GM21786 (cell line): ENCODE results near the gene SPACDR.
A peak's percentile ranks its signal among the peaks of the same experiment; 100 is the strongest.

Source experiments
- ATAC-seq: cut with Tn5 transposase; IDR thresholded peaks from one replicate; pipeline ENCODE4 v1.9.1; 2021; ENCODE audit not compliant: unreplicated experiment

Gene SPACDR

DNA sequence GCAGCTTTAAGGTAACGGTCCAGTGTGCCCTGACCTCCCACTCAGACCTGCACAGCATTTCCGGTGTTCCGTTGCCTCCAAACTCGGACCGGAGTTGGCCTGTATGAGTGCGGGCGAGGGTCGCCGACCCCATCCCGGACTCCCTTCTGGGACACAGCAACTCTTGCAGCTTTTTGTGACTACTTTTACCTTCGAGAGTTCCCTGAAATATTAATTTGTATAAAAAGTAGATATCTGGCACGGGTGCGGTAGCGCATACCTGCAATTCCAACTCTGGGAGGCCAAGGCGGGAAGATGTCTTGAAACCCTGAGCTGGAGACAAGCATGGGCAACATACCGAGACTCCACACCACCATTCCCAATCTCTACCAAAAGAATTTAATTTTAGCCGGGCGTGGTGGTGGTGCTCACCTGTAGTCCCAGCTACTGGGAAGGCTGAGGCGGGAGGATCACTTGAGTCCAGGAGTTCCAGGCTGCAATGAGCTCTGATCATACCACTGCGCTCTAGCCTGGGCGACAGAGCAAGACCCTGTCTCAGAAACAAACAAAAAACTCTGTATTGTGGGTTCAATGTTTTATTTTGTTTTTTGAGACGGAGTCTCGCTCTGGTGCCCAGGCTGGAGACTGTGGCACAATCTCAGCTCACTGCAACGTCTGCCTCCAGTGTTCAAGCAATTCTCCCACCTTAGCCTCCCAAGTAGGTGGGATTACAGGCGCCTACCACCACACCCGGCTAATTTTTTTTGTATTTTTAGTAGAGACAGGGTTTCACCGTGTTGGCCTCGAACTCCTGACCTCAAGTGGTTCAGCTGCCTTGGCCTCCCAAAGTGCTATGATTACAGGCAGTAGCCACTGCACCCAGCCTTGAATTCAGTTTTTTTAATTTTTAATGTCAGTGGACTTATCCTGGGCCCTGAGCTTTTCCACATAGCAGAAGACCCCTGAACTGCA lies 26.6 kb downstream of the SPACDR start:
- ATAC-seq: no peak

DNA sequence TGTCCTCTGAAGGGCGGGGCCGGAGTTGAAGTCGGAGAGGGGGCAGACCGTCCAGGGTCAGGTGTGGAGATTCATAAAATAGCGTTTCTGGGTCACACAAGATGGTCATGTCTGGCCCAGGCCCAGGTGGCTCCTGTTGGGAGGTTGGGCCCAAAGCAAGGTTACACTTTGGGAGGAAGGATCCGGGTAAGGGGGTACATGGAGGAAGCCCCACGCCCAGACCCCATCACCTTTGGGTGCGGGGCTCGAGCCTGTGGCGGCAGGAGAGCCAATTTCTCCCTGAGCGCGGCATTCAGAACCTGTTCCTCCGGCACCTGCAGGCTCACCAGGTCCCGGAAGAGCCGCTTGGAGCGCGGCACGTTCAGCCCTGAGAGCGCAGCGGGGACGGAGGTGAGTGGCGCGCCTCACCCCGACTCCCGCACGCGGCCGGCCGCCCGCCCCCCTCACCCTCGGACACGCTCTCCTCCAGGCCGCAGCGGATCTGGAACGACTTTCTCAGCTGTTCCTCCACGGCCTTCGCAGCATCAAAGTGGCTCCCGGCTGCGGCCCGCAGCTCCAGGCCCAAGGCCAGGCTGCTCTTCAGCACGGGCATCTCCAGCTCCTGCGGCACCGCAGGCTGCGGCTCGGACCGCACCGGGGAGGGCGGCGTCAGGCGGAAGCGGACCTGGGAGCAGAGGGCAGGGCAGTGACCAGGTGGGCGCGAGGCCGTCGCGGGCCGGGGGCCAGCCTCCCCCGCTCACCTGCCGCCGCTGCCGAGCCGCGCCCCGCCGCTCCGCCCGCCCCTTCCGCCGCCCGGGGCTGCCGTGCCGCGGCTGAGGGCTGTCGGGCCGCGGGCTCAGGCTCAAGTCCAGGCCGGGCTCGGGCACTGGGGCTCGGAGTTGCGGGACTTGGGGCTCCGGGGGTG lies 28.4 kb downstream of the SPACDR start:
- peak; percentile 25 for ATAC-seq

DNA sequence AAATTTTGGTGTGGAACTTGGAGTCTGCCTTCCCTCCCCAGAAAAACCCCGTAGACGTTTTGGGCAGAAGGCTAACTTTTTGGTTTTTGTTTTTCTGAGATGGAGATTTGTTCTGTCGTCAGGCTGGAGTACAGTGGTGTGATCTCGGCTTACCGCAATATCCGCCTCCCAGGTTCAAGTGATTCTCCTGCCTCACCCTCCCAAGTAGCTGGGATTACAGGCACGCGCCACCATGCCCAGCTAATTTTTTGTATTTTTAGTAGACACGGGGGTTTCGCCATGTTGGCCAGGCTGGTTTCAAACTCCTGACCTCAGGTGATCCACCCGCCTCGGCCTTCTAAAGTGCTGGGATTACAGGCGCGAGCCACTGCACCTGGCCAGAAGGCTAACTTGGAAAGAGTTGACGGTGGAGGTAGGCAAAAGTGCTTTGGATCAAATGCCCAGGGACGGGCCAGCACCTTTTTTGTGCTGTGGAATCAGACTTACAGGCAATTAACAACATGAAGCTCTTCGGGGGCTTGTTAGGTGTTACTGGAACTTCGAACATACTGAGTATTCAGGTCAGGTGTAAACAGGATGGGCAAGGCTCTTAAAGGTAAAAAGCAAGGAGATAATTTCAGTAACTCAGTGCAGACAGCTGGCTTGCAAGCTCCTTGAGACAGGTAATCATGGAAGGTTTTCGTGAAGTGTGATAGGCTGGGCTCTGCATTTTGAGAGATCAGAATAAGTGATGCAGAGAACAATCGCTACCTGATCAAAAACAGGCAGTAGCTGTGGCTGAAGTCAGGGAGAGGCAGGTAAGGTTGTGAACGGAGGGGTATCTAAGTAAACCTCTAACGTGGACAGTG lies 29.5 kb downstream of the SPACDR start:
- ATAC-seq: no peak

DNA sequence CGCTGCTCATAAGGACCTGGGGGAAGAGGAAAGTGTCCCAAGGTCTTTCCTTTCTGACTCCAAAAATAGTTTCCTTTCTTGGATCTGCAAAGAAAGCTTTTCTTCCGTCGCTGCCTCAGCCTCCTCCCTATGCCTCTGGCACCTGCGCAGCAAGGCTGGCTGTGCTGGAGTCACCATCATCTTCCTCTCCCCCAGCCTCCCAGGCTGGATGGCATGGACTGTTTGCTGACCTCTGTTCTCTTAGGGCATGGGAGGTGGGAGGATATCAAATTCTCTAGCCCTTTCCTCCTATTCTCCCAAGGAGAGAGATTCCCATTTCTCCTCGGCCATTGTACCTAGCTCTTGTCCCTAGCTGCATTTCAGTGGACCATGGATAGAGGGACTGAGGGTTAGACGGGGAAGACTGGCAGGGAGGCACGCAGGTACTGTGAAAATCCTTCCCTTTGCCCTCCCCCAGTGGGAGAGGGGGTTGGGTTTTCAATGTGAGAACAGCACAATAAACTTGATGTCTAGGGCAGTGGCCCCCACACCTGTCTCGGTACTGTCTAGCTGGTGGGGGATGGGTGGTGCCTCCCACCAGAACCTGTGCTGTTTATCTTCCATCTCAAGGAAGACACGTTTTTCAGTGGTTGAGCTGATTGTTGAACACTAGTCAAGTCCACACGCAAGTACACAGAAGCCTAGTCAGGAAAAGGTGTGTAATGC lies 30.3 kb downstream of the SPACDR start:
- no peak for ATAC-seq

DNA sequence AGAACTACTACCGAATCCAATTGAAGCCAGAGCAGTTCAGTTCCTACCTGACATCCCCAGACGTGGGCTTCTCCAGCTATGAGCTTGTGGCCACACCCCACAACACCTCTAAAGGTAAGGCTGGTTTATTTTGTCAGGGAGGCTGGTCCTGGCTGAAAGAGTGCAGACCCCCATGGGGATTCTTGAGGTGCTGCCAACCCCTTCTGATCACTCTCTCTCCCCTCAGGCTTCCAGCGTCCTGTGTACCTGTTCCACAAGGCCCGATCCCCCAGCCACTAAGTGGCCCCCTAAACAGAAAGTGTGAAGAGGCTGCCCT lies 30.8 kb downstream of the SPACDR start:
- no peak for ATAC-seq

DNA sequence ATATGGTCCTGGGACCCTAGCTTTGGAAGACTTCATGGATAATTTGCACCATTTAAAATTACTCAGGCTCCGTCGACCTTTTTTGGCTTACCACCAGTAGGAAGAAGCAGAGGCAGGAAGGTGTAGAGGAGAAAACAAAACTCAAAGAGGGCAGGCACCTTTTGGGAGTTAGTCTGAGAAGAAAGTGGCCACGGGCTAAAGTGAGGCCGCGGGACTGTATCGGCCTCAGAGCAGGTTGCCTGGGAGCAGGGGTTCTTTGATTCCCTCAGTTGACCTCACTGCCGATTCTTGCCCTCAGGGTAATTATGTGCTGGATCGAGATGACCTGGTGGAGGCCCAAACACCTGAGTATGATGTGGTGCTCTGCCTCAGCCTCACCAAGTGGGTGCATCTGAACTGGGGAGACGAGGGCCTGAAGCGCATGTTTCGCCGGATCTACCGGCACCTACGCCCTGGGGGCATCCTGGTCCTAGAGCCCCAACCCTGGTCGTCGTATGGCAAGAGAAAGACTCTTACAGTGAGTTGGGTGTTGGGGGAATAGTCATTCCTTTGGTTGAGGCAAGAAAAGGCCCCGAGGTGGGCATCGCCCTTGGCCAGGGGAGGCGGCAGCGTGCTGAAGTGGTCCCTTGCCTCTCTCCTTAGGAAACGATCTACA lies 31.3 kb downstream of the SPACDR start:
- ATAC-seq: no peak

DNA sequence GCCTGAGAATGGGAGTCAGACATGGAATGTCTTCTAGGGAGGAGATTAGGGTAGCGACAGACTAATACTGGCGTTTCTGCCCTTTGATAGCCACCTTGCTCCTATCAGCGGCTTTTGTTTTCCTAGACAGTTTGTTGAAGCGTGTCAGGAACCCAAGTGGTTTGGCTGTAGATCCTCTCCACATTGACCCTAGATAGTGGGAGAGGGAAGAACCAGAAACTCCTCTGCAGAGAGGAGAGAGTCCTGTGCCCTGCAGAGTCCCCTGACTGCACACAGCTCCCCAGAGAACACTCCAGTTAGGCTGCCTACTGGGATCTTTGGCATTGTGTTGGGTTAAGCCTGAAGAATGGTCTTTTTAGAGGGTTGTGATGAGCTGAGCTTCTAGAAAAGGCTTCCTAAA lies 32.0 kb downstream of the SPACDR start:
- no peak for ATAC-seq

DNA sequence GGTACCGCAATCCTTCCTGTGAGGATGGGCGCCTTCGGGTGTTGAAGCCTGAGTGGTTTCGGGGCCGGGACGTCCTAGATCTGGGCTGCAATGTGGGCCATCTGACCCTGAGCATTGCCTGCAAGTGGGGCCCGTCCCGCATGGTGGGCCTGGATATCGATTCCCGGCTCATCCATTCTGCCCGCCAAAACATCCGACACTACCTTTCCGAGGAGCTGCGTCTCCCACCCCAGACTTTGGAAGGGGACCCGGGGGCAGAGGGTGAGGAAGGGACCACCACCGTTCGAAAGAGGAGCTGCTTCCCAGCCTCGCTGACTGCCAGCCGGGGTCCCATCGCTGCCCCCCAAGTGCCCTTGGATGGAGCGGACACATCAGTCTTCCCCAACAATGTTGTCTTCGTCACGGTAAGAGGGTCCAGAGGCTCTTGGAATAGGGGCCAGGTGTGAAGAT lies 32.7 kb downstream of the SPACDR start:
- ATAC-seq: no peak

DNA sequence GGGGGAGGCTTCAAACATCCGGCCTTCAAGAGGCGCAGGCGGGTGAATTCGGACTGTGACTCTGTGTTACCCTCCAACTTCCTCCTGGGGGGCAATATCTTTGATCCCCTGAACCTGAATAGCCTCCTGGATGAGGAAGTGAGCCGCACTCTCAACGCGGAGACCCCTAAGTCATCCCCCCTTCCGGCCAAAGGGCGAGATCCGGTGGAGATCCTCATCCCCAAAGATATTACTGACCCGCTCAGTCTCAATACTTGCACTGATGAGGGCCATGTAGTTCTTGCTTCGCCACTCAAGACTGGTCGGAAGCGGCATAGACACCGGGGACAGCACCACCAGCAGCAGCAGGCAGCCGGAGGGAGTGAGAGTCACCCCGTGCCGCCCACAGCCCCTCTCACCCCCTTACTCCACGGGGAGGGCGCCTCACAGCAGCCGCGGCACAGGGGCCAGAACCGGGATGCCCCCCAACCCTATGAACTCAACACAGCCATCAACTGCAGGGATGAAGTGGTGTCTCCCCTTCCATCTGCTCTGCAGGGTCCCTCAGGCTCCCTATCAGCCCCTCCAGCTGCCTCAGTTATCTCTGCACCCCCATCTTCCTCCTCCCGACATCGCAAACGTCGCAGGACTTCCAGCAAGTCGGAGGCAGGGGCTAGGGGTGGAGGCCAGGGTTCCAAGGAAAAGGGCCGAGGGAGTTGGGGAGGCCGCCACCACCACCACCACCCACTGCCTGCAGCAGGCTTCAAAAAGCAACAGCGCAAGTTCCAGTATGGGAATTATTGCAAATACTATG lies 33.4 kb downstream of the SPACDR start:
- no peak for ATAC-seq

DNA sequence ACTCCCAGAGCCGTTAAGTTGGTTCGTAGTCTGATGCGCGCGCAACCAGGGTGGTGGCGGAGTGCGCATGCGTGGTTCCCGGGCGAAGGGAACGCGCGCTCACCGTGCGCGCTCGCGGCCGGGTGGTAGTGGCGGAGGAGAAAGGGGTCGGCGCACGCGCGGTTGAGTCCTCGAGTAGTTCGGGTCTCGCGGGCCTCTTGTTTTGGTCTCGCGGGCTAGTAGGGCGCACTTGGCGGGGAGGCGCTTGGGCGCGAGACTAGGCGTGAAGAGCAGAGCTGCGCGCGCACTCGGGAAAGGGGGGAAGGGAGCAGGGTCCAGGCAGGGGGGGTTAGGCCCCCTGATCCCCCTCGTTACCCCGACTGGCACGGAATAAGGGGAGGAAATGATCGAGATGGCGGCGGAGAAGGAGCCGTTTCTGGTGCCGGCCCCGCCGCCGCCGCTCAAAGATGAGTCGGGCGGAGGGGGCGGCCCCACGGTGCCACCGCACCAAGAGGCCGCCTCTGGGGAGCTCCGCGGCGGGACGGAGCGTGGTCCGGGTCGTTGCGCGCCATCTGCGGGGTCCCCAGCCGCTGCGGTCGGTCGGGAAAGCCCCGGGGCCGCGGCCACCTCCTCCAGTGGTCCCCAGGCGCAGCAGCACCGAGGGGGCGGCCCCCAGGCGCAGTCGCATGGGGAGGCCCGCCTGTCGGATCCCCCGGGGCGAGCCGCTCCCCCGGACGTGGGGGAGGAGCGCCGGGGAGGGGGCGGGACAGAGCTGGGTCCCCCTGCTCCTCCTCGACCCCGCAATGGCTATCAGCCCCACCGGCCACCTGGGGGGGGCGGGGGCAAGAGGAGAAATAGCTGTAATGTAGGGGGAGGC lies 34.2 kb downstream of the SPACDR start, which contains the start of gene MEPCE:
Gene MEPCE (plus strand): TSS at position 195 of the 856 bp plus-strand sequence. CDS start 188 bp downstream, at position 383.
- ATAC-seq: peak; percentile 33

DNA sequence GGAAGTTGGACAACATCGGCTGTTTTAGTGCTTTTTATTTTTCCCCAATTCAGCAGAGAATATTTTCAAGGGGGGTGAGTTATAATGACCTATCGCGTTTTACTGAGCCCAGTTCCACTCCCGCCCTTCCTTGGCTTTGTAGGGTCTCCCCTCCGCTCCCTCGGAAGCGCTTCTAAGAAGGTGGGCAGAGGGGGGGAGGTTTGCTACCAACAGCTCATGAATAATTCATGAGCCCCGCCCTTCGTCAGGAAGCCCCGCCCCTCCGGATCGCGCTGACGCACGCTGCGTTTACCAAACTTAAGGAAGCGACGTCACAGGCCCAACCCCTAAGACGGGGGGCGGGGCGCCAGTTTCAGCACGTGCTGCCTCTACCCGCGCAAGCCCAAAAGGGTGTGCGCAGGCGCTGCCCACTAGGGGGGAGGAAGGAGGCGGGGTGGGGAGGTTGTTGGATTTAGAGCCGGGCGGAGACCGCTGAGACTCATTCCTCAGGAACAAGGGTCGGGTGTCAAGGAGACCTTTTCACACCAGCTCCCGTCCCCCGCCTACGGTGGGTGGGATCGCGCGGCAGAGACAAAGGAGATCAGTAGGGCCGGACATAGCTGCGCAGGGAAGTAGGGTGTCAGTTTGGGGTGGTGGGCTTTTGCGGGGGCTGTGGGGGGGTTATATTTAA lies 35.0 kb downstream of the SPACDR start:
- peak; percentile 35 for ATAC-seq

DNA sequence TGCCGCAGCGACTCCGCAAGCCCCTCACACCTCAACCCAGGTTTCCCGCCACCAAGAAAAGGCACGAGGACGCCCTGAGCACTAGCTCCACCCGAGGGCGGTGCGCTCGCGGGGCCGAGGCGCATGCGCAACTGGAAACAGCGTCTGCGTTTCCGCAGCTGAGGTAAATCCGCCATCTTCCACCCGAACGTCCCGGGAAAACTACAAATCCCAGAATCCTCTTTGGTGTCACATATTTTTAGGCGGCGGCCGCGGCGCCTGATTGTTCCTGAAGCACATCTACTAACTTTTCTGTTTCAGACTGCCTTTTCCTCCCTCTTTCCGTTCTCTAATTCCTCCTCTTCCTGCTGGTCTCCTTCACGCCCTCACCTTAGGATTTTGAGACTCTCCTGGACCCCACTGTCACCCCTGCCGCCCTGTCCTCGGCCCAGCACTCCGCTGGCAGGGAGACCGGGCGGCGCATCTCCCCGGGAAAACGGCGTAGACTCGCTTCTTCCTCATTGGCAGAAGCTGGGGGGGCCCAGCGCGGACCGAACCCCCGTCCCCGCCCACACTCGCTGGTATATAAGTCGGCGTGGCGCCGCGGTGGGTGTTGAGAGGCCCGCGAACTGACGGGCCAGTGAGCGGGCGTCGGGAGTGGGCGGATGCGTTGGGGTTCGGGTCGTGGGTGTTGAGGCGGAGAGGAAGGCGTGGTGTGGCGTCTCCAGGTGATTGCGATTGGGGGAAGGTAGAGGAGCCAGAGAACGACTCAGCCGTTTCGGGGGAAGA lies 35.7 kb downstream of the SPACDR start, which contains the start of gene ZCWPW1:
Gene ZCWPW1 (minus strand): TSS at position 505 of the 768 bp plus-strand sequence. CDS start 8,054 bp downstream, outside the sequence.
- ATAC-seq: peak; percentile 34

DNA sequence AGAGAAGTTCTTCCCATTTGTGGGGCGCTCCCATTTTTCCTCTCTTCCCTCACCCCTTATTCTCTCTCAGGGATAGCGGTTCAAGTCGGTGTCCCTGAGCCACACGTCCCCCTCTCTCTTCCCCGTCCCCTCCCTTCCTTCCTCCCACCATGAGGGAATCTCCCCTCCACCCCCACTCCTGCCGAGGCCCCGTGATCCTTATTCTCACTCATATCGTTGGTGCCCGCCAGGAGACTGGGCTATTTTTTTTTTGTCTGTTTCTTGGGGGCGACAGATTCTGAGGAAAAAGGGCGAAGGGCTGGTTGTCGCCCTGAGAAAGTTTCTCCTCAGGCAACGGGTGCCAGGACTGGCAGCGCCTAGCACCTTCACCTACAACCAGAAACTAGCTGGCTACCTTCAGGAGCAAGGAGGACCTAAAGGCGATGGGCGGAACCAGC lies 36.3 kb downstream of the SPACDR start:
- ATAC-seq: no peak

DNA sequence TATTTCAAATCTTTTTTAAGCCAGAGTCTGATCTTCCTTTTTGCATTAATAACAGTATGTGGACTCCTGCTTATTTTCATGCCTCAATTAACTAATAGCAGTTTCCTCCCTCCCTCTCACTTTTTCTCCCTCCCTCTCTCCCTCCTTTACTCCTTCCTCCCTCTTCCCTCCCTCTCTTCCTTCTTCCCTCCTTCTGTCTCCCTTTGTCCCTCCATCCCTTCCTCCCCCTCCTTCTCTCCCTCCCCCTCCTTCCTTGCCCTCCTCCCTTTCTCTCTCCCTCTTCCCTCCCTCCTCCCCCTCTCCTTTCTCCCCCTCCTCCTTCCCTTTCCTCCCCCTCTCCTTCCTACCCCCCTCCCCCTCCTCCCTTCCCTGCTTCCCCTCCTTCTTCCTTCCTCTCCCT lies 37.5 kb downstream of the SPACDR start:
- no peak for ATAC-seq

DNA sequence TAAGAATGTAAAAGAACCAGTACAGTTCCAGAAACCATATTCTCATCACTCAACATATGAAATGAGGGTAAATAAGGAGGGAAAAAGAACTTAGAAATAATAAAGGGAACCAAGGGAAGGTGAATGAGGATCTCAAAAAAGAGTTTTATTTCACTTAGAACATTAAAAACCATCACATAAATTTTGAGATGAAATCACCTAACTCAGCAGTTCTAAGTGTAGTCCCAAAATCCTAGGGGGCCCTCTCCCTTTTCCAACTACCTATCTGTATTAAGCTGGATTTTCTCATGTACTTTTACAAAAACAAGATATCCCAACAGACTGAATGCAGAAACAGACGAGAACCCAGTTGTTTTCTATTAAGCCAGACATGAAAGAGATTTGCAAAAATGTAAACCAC lies 38.7 kb downstream of the SPACDR start:
- no peak for ATAC-seq

DNA sequence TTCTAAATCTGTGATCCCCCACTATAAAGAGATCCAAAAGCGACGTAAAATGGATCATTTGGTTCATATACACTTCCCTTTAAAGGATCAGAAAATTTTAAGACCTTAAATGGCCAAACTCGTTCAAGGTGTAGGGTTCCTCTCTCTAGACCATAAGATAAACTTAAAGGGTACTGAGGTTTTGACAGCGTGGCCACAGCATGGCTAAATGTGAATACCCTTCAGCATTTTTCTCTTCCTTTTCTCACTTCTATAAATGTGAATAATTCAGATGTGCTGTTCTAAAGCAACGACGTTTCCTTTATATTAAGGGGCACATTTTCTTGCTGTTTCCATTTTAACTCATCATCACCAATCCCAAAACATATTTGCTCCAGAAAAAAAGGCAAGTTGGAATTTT lies 40.7 kb downstream of the SPACDR start:
- ATAC-seq: no peak
